Measurements from ENCODE around the gene SAP30BP.

DNA sequence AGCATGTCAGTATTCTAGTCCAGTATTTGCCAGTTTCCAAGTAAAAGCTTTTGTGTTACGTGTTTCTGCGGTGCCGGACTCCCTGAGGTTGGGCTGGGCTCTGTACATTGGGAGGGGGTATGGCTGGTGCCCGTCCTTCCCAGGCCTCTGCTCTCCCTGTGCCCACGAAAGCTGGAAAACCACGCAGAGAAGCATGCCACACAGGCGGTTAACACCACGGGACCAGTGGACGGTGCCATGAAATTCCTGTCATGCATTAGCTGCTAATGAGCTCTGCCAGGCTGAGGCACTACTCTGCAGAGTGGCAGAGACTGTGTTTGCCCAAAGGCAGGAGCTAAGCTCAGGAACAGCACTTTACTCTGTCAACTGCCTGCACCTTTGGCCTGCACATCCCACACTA is 25.8 kb upstream of the SAP30BP start:
- TF ChIP-seq, protein P1, sequence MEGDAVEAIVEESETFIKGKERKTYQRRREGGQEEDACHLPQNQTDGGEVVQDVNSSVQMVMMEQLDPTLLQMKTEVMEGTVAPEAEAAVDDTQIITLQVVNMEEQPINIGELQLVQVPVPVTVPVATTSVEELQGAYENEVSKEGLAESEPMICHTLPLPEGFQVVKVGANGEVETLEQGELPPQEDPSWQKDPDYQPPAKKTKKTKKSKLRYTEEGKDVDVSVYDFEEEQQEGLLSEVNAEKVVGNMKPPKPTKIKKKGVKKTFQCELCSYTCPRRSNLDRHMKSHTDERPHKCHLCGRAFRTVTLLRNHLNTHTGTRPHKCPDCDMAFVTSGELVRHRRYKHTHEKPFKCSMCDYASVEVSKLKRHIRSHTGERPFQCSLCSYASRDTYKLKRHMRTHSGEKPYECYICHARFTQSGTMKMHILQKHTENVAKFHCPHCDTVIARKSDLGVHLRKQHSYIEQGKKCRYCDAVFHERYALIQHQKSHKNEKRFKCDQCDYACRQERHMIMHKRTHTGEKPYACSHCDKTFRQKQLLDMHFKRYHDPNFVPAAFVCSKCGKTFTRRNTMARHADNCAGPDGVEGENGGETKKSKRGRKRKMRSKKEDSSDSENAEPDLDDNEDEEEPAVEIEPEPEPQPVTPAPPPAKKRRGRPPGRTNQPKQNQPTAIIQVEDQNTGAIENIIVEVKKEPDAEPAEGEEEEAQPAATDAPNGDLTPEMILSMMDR (IDR thresholded peaks at IDR 0.05), result no peak
- TF ChIP-seq POLR2A (IDR thresholded peaks at IDR 0.05), result no peak

Measured in Peyer's patch (tissue), 4 donors.